Heart left ventricle (tissue), 16 donors: Measurements from ENCODE around the gene CDCP1. TPM values are rescaled to one million over a fixed set of nuclear protein-coding genes. Genes with fewer than 3 reads are reported as not detected.
"Not testable (repeated sequence)": the region's sequence is repeated elsewhere in the genome, so short reads cannot be mapped to it uniquely, and the experiment has no call there.

ENCODE experiments used
- ATAC-seq, 4 donors: fragments of 200-7000 bp; cut with Tn5 transposase; one replicate each; pipeline ENCODE4 v1.9.1; 2020 to 2022; ENCODE audit warnings: moderate library complexity in 4 of 4, mild to moderate bottlenecking in 3 of 4, moderate number of reproducible peaks in 1 of 4
- DNase-seq, 5 donors: peaks; one replicate each; pipeline ENCODE4 v3.0.0-alpha.2; 2020
- H3K27ac ChIP-seq, 12 donors: fragments of 200-600 bp; sonication (generic) in 4 of 12; one replicate each; pipeline versions ENCODE4 v1.5.0 to v1.8.0; 2016 to 2022; ENCODE audit warnings: mild to moderate bottlenecking in 2 of 12
- H3K27me3 ChIP-seq, 9 donors: fragments of 200-600 bp; sonication (generic) in 2 of 9; one replicate each; pipeline versions ENCODE4 v1.5.1 to v1.8.0; 2016 to 2022; ENCODE audit warnings: mild to moderate bottlenecking in 3 of 9
- H3K36me3 ChIP-seq, 9 donors: fragments of 200-600 bp; sonication (generic) in 2 of 9; one replicate each; pipeline versions ENCODE4 v1.5.0 to v1.8.0; 2018 to 2022; ENCODE audit warnings: mild to moderate bottlenecking in 2 of 9
- H3K4me1 ChIP-seq, 12 donors: fragments of 200-600 bp; sonication (generic) in 4 of 12; one replicate each; pipeline versions ENCODE4 v1.5.0 to v1.8.0; 2016 to 2022; ENCODE audit warnings: mild to moderate bottlenecking in 3 of 12
- H3K4me3 ChIP-seq, 12 donors: fragments of 200-600 bp; sonication (generic) in 4 of 12; one replicate each; pipeline versions ENCODE4 v1.5.0 to v1.8.0; 2017 to 2022; ENCODE audit warnings: mild to moderate bottlenecking in 9 of 12, moderate library complexity in 4 of 12
- H3K9me3 ChIP-seq, 12 donors: fragments of 200-600 bp; sonication (generic) in 4 of 12; one replicate each; pipeline versions ENCODE4 v1.5.0 to v1.8.0; 2016 to 2022; ENCODE audit warnings: mild to moderate bottlenecking in 1 of 12
- POLR2A ChIP-seq, 2 donors: fragments of 450-650 bp; IDR thresholded peaks; one replicate each; pipeline ENCODE4 v1.6.1; 2017; ENCODE audit warnings: antibody characterized with exemption in 2 of 2, mild to moderate bottlenecking in 2 of 2, moderate library complexity in 2 of 2
- WGBS, 4 donors: extraction: QIAGEN DNeasy Blood & Tissue Kit in 2 of 4; methylation state at CpG; one replicate each; pipeline versions ENCODE4 v1.1.5 to v1.1.7; 2013 to 2018; 5-methylcytosine and 5-hydroxymethylcytosine counted together
- intact Hi-C, 10 donors: fragments of 100-400 bp; cut with DNase I; formaldehyde crosslinking; loops; one replicate each; pipeline versions ENCODE4 v1.11.1 to v1.14.2; 2022
- polyA plus RNA-seq, 2 donors: library from polyadenylated mRNA; stranded (reverse); fragments of 200-250 nt; gene quantifications; one replicate each; pipeline ENCODE4 v1.2.3, GENCODE V29; 2013
- total RNA-seq, 9 donors: library from RNA; depleted of rRNA in 2 of 9; stranded (reverse); fragments of >200 nt in 2 of 9; fragmentation: NEBNext Ultra II Directional in 3 of 9; extraction: Animal tissue kit (Norgen Biotek cat#: 25700) in 3 of 9; gene quantifications; one replicate each; pipeline versions ENCODE4 v1.1.0 to v1.2.4, GENCODE V29; 2016 to 2023
- TF ChIP-seq, protein P1 (sequence below), 12 donors: fragments of 200-600 bp; sonication (generic) in 4 of 12; IDR thresholded peaks; one replicate each; pipeline versions ENCODE4 v1.5.0 to v1.8.0; 2018 to 2022; ENCODE audit warnings: antibody characterized with exemption in 12 of 12, mild to moderate bottlenecking in 5 of 12
- donor health status: ischemic (EF 13 %, LVEDD 7.1; RV severe dilation, severe dysfunction).
- donor health status: healthy with polysubstance abuse.
- donor health status: DM: no; HTN: yes; CAD: no.
- donor health status: DM: no; HTN: no; CAD: no.
- donor health status: ischemic (EF 25% LVEDD 6.9; RV normal size, moderate dysfunction).
- donor health status: ischemic (EF 25% LVEDD 5.7; RV mildly dilated, moderate dysfunction).
- donor health status: healthy.
- donor health status: DM: yes; HTN: yes; CAD: no.
- donor health status: ischemic (EF 35%, LVEDD 5.7; RV mildly dilated, moderate dysfunction).
- donor health status: nonischemic (EF 11% LVEDD 7.7; RV severe dilation, severe dysfunction).
- donor health status: DM: yes; HTN: yes; CAD: no.
- donor health status: PGD.
- donor health status: ischemic (EF 29% LVEDD 5.4; RV normal size, mild dysfunction).
- donor health status: nonischemic (EF 23%, LVEDD 6.1; RV moderate dilation, normal function).

Gene CDCP1
- total and polyA plus RNA-seq, 11 donors, result 0.11 to 5.8 (median 0.38) TPM

DNA sequence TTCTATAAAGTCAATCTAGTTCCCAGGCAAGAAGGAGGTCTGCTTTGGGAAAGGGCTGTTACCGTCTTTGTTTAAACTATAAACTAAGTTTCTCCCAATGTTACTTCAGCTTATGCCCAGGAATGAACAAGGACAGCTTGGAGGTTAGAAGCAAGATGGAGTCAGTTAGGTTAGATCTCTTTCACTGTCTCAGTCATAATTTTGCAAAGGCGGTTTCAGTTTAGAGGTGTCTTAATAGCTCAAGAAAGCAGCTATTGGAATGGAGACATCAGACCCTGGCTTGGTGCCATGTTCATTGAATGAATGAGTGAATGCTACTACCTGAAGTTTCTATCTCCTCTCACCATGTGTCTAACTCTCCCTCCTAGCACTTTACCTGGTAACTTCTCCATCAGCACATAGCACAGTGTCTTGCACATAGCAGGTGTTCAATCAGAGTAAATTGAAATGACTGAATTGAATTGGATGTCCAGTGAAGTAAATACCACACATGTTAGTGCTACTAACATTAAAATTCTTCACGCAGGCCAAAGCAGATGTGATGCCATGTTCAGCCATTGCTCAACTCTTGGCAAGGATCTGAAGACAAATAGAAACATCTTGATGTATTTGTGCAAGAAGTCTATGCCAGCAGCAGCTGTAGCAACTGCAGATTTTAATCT, 91.9 kb downstream of the CDCP1 start:
- DNase-seq (no peak), ATAC-seq (peak in 1 of 4 donors; percentile 31)
- Histone ChIP-seq H3K4me3 (no peak overlapping the region), H3K4me1 (peaks cover 0 to 55% (median 9%) of the 10 kb centered on the region in 12 donors), H3K9me3 (no peaks in the 10 kb centered on the region), H3K27ac (peak overlapping the region in 1 of 12 donors; percentile 86), H3K27me3 (no peaks in the 10 kb centered on the region), H3K36me3 (no peaks in the 10 kb centered on the region)
- intact Hi-C loops, result loop anchor here in 2 of 10 donors (5.0 to 10.0 kb wide), 2 partner anchors 143 to 350 kb away; no protein-coding TSS in a partner anchor
- no peak for TF ChIP-seq POLR2A (IDR thresholded peaks at IDR 0.05)
- TF ChIP-seq, protein P1, sequence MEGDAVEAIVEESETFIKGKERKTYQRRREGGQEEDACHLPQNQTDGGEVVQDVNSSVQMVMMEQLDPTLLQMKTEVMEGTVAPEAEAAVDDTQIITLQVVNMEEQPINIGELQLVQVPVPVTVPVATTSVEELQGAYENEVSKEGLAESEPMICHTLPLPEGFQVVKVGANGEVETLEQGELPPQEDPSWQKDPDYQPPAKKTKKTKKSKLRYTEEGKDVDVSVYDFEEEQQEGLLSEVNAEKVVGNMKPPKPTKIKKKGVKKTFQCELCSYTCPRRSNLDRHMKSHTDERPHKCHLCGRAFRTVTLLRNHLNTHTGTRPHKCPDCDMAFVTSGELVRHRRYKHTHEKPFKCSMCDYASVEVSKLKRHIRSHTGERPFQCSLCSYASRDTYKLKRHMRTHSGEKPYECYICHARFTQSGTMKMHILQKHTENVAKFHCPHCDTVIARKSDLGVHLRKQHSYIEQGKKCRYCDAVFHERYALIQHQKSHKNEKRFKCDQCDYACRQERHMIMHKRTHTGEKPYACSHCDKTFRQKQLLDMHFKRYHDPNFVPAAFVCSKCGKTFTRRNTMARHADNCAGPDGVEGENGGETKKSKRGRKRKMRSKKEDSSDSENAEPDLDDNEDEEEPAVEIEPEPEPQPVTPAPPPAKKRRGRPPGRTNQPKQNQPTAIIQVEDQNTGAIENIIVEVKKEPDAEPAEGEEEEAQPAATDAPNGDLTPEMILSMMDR (IDR thresholded peaks at IDR 0.05), result no peak
- WGBS, 4 donors, result 74 to 91% (median 89%) methylated on average over 3 of the region's 3 CpGs

DNA sequence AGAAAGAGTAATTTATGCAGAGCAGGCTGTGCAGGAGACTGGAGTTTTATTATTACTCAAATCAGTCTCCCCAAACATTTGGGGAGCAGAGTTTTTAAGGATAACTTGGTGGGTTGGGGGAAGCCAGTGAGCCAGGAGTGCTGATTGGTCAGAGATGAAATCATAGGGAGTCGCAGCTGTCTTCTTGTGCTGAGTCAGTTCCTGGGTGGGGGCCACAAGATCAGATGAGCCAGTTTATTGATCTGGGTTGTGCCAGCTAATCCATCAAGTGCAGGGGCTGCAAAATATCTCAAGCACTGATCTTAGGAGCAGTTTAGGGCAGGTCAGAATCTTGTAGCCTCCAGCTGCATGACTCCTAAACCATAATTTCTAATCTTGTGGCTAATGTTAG, 92.4 kb downstream of the CDCP1 start:
- not testable (repeated sequence) for H3K36me3 ChIP-seq, H3K27ac ChIP-seq, H3K27me3 ChIP-seq, ATAC-seq, H3K4me3 ChIP-seq, H3K9me3 ChIP-seq, DNase-seq
- intact Hi-C loops, result loop anchor here in 2 of 10 donors (5.0 to 10.0 kb wide), 2 partner anchors 144 to 351 kb away; no protein-coding TSS in a partner anchor
- WGBS, 4 donors, result 60 to 80% (median 72%) methylated on average over 1 of the region's 1 CpG
- H3K4me1 ChIP-seq, result peaks cover 0 to 50% (median 9%) of the 10 kb centered on the region in 12 donors

DNA sequence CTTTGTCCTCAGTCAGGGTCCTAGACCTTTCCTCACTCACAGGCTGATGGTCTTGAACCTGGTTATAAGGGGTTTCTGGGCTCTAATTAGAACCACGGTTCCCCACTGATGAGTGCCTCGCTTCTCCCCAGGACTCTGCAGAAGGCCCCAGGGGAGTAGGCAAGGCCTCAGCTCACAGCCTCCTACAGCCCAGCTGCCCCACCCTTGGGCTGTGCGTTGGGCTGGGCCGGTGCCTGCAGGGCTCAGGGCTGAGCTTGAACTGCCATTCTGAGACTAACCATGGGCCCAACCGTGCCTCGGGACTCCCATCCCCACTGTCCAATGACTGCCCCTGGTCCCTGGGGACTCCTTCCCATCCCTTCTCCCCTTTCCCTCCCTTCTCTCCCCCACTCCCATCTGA, 94.5 kb downstream of the CDCP1 start:
- H3K4me1 ChIP-seq, result peaks cover 0 to 33% (median 1%) of the 10 kb centered on the region in 12 donors
- no peak overlapping the region for H3K4me3 ChIP-seq
- ATAC-seq (no peak), DNase-seq (no peak)
- no peaks in the 10 kb centered on the region for H3K9me3 ChIP-seq
- TF ChIP-seq, protein P1 (IDR thresholded peaks at IDR 0.05), result no peak
- TF ChIP-seq POLR2A (IDR thresholded peaks at IDR 0.05), result no peak
- H3K27ac ChIP-seq, result no peak overlapping the region
- WGBS, 4 donors, result 67 to 92% (median 82%) methylated on average over 6 of the region's 6 CpGs
- no peaks in the 10 kb centered on the region for H3K36me3 ChIP-seq
- intact Hi-C loops, result loop anchor here in 2 of 10 donors (5.0 to 10.0 kb wide), 2 partner anchors 146 to 353 kb away; no protein-coding TSS in a partner anchor
- H3K27me3 ChIP-seq, result no peaks in the 10 kb centered on the region

DNA sequence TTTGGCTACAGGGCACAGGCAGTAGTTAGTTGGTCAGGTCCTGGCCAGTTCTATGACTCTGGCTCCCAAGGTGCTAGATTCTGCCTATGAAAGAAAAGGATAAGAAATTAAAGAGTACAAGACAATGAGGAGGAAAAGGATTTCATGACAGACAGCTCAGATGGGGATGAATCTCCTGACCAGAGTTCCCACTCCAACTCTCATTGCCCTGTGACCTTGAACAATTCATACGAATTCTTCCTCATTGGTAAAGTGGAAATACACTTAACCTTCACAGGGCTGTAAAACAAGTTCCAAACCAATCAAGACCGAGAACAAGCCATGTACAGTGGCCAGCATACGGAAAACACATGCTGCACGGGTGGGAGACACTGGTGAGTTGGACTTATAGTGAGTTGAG, 96.4 kb downstream of the CDCP1 start:
- Histone ChIP-seq H3K9me3 (no peaks in the 10 kb centered on the region), H3K27ac (no peak overlapping the region), H3K27me3 (no peaks in the 10 kb centered on the region), H3K36me3 (no peaks in the 10 kb centered on the region), H3K4me3 (no peak overlapping the region), H3K4me1 (peaks cover 0 to 29% (median 0%) of the 10 kb centered on the region in 12 donors)
- ATAC-seq (no peak), DNase-seq (no peak)
- TF ChIP-seq, protein P1 (IDR thresholded peaks at IDR 0.05), result no peak
- no peak for TF ChIP-seq POLR2A (IDR thresholded peaks at IDR 0.05)
- 88 to 92% (median 90%) methylated on average over 4 of the region's 4 CpGs for WGBS, 4 donors
- intact Hi-C loops, result loop anchor here in 3 of 10 donors (5.0 to 10.0 kb wide), 3 partner anchors 147 to 615 kb away; no protein-coding TSS in a partner anchor
